ENCODE results near the gene DDX17.

DNA sequence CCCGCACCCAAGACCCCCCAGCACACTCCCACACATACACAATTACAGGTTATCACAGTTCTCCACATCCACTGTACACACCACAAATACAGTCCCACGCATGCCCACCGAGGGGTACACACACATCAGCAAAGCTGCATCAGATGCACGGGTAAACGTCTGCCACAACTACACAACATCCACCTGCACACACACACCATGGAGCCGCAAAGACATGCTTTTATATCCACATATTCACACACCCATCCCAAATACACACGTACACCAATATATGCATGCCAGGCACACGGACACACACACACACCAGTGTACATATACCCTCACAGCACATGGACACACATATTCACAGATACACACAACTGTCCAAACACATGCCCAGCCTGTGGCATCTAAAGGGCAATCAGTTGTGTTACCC, 45.7 kb downstream of the DDX17 start:
- no peak for TF ChIP-seq POLR2AphosphoS5 (IDR thresholded peaks at IDR 0.05)
- TF ChIP-seq, protein P1, sequence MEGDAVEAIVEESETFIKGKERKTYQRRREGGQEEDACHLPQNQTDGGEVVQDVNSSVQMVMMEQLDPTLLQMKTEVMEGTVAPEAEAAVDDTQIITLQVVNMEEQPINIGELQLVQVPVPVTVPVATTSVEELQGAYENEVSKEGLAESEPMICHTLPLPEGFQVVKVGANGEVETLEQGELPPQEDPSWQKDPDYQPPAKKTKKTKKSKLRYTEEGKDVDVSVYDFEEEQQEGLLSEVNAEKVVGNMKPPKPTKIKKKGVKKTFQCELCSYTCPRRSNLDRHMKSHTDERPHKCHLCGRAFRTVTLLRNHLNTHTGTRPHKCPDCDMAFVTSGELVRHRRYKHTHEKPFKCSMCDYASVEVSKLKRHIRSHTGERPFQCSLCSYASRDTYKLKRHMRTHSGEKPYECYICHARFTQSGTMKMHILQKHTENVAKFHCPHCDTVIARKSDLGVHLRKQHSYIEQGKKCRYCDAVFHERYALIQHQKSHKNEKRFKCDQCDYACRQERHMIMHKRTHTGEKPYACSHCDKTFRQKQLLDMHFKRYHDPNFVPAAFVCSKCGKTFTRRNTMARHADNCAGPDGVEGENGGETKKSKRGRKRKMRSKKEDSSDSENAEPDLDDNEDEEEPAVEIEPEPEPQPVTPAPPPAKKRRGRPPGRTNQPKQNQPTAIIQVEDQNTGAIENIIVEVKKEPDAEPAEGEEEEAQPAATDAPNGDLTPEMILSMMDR (IDR thresholded peaks at IDR 0.05): no peak

Measured in breast epithelium (tissue), 3 donors.